PC-3 (cell line): ENCODE measurements around the gene EDN3.

Experiments
- CTCF ChIP-seq: fragments of 300-600 bp; sonication (generic); conservative IDR thresholded peaks from 2 replicates; pipeline ENCODE4 v1.5.1; 2017; ENCODE audit warnings: antibody characterized with exemption, low read depth, mild to moderate bottlenecking, low read length
- EZH2phosphoT487 ChIP-seq: fragments of 300-600 bp; sonication (generic); IDR thresholded peaks from 2 replicates; pipeline ENCODE4 v1.6.1; 2018; ENCODE audit warnings: mild to moderate bottlenecking, antibody characterized with exemption, low read length, borderline replicate concordance

- TF ChIP-seq CTCF, result no peak
- no peak for TF ChIP-seq EZH2phosphoT487
Observed at GRCh38 chr20:59318201-59318790, 17.9 kb downstream of the EDN3 start.
